ENCODE data around the gene LZTS2. TPM values are rescaled to one million over a fixed set of nuclear protein-coding genes. Genes with fewer than 3 reads are reported as not detected.

Gene LZTS2
- total RNA-seq, 1 donor from 2014 or later, result 70.8 TPM

- H3K27ac Mint-ChIP-seq (ENCODE audit: unreplicated experiment), result no peak overlapping the region
- H3K9me3 Mint-ChIP-seq, result no peaks in the 10 kb centered on the region
- DNase-seq (ENCODE audit: low read depth, low spot score), result no peak
- no peaks in the 10 kb centered on the region for H3K4me1 Mint-ChIP-seq
- peaks cover 2% of the 10 kb centered on the region for H3K36me3 Mint-ChIP-seq (ENCODE audit: low read depth)
- no peak overlapping the region for H3K4me3 Mint-ChIP-seq
- TF ChIP-seq CTCF (conservative IDR thresholded peaks at IDR 0.05), result no peak
- H3K27me3 Mint-ChIP-seq (ENCODE audit: low read depth), result no peaks in the 10 kb centered on the region
Measured at GRCh38 chr10:100980311-100980710, 19.3 kb upstream of the LZTS2 start.

- Mint-ChIP-seq H3K4me3 (peak overlapping the region; percentile 23), H3K27me3 (ENCODE audit: low read depth) (no peaks in the 10 kb centered on the region), H3K9me3 (no peaks in the 10 kb centered on the region), H3K4me1 (peaks cover 2% of the 10 kb centered on the region), H3K27ac (ENCODE audit: unreplicated experiment) (no peak overlapping the region), H3K36me3 (ENCODE audit: low read depth) (peaks cover 2% of the 10 kb centered on the region)
- no peak for DNase-seq (ENCODE audit: low read depth, low spot score)
- TF ChIP-seq CTCF (conservative IDR thresholded peaks at IDR 0.05), result no peak
Measured at GRCh38 chr10:100980711-100981110, 18.9 kb upstream of the LZTS2 start.

GRCh38 chr10:100981178-100981772 lies 18.3 kb upstream of the LZTS2 start:
- no peak for DNase-seq (ENCODE audit: low read depth, low spot score)
- no peaks in the 10 kb centered on the region for H3K27me3 Mint-ChIP-seq (ENCODE audit: low read depth)
- peak overlapping the region; percentile 23 for H3K4me3 Mint-ChIP-seq
- no peak for TF ChIP-seq CTCF (conservative IDR thresholded peaks at IDR 0.05)
- H3K4me1 Mint-ChIP-seq, result peaks cover 8% of the 10 kb centered on the region
- no peaks in the 10 kb centered on the region for H3K9me3 Mint-ChIP-seq
- H3K27ac Mint-ChIP-seq (ENCODE audit: unreplicated experiment), result no peak overlapping the region
- peaks cover 2% of the 10 kb centered on the region for H3K36me3 Mint-ChIP-seq (ENCODE audit: low read depth)

GRCh38 chr10:100982916-100983830 lies 16.4 kb upstream of the LZTS2 start:
- H3K9me3 Mint-ChIP-seq, result no peaks in the 10 kb centered on the region
- no peak for TF ChIP-seq CTCF (conservative IDR thresholded peaks at IDR 0.05)
- H3K27me3 Mint-ChIP-seq (ENCODE audit: low read depth), result no peaks in the 10 kb centered on the region
- peak overlapping the region; percentile 28 for H3K4me3 Mint-ChIP-seq
- no peak for DNase-seq (ENCODE audit: low read depth, low spot score)
- peaks cover 21% of the 10 kb centered on the region for H3K4me1 Mint-ChIP-seq
- H3K27ac Mint-ChIP-seq (ENCODE audit: unreplicated experiment), result no peak overlapping the region
- H3K36me3 Mint-ChIP-seq (ENCODE audit: low read depth), result peaks cover 2% of the 10 kb centered on the region

GRCh38 chr10:100983868-100984671 lies 15.5 kb upstream of the LZTS2 start:
- no peak for DNase-seq (ENCODE audit: low read depth, low spot score)
- H3K4me3 Mint-ChIP-seq, result peak overlapping the region; percentile 57
- no peak for TF ChIP-seq CTCF (conservative IDR thresholded peaks at IDR 0.05)
- H3K27ac Mint-ChIP-seq (ENCODE audit: unreplicated experiment), result no peak overlapping the region
- no peaks in the 10 kb centered on the region for H3K27me3 Mint-ChIP-seq (ENCODE audit: low read depth)
- peaks cover 2% of the 10 kb centered on the region for H3K36me3 Mint-ChIP-seq (ENCODE audit: low read depth)
- peaks cover 21% of the 10 kb centered on the region for H3K4me1 Mint-ChIP-seq
- H3K9me3 Mint-ChIP-seq, result no peaks in the 10 kb centered on the region

Data from neural crest cell (in vitro differentiated cells).